ENCODE results near the gene CBX7.

- TF ChIP-seq CTCF (IDR thresholded peaks at IDR 0.05) (no peak), POLR2A (IDR thresholded peaks at IDR 0.05) (no peak)
These were observed 27.4 kb upstream of the CBX7 start for GRCh38 chr22:39179841-39180335.
